Fibroblast of lung (primary cell): ENCODE results near the gene CA12. TPM values are rescaled to one million over a fixed set of nuclear protein-coding genes. Genes with fewer than 3 reads are reported as not detected.

Experiments
- DNase-seq, 2 donors: peaks; one replicate each; pipeline versions ENCODE4 v3.0.0 to v3.0.0-alpha.2; 2010; ENCODE audit warnings: low read depth in 2 of 2
- H2AFZ ChIP-seq: 2 replicates; pipeline ENCODE4 v1.5.1; 2012; ENCODE audit warnings: low read length, control low read depth, inconsistent platforms
- H3K27ac ChIP-seq: 2 replicates; pipeline ENCODE4 v1.5.1; 2011; ENCODE audit warnings: low read length, control low read depth; ENCODE audit not compliant: insufficient read depth
- H3K27me3 ChIP-seq: 2 replicates; pipeline ENCODE4 v1.5.1; 2011; ENCODE audit warnings: mild to moderate bottlenecking, low read length; ENCODE audit not compliant: control insufficient read depth, insufficient read depth
- H3K36me3 ChIP-seq: 2 replicates; pipeline ENCODE4 v1.5.1; 2011; ENCODE audit warnings: low read length; ENCODE audit not compliant: control insufficient read depth, insufficient read depth
- H3K4me1 ChIP-seq: 2 replicates; pipeline ENCODE4 v1.5.1; 2011; ENCODE audit warnings: low read length; ENCODE audit not compliant: control insufficient read depth, insufficient read depth; ENCODE audit errors: extremely low read depth
- H3K4me2 ChIP-seq: 2 replicates; pipeline ENCODE4 v1.5.1; 2011; ENCODE audit warnings: low read length, control low read depth; ENCODE audit not compliant: insufficient read depth; ENCODE audit errors: extremely low read depth
- H3K4me3 ChIP-seq, 4 experiments: fragments of 200-600 bp in 1 of 4; sonication (generic) in 1 of 4; replicated peaks in 1 of 4; 2 replicates each; pipeline ENCODE4 v1.5.1; 2011 to 2016; ENCODE audit warnings: low read length in 4 of 4, low read depth in 3 of 4, mild to moderate bottlenecking in 3 of 4, control low read depth in 2 of 4, inconsistent platforms in 1 of 4, mixed read lengths in 1 of 4; ENCODE audit not compliant: insufficient read depth in 1 of 4; ENCODE audit errors: control extremely low read depth in 1 of 4
- H3K79me2 ChIP-seq: 2 replicates; pipeline ENCODE4 v1.5.1; 2012; ENCODE audit warnings: mild to moderate bottlenecking, low read length, inconsistent platforms; ENCODE audit not compliant: control insufficient read depth, insufficient read depth
- H3K9ac ChIP-seq: 2 replicates; pipeline ENCODE4 v1.5.1; 2011; ENCODE audit warnings: mild to moderate bottlenecking, low read length, control low read depth; ENCODE audit not compliant: insufficient read depth
- H3K9me3 ChIP-seq: 2 replicates; pipeline ENCODE4 v1.5.1; 2012; ENCODE audit warnings: low read depth, low read length; ENCODE audit not compliant: control insufficient read depth, insufficient read depth
- H4K20me1 ChIP-seq: 2 replicates; pipeline ENCODE4 v1.5.1; 2011; ENCODE audit warnings: low read length; ENCODE audit not compliant: control insufficient read depth, insufficient read depth; ENCODE audit errors: extremely low read depth
- CTCF ChIP-seq, 2 donors: IDR thresholded peaks in 1 of 2; conservative IDR thresholded peaks in 1 of 2; 1 replicate in 1 of 2; 2 replicates in 1 of 2; pipeline ENCODE4 v1.5.1; 2011 to 2012; ENCODE audit warnings: low read length in 2 of 2, control low read depth in 1 of 2, inconsistent platforms in 1 of 2, low read depth in 1 of 2, mild to moderate bottlenecking in 1 of 2
- EZH2 ChIP-seq: IDR thresholded peaks from 2 replicates; pipeline ENCODE4 v1.5.1; 2012; ENCODE audit warnings: low read length, control low read depth, mild to moderate bottlenecking; ENCODE audit errors: missing control alignments
- polyA plus RNA-seq, 2 donors: library from polyadenylated mRNA; depleted of rRNA in 1 of 2; stranded (reverse) in 1 of 2; unstranded in 1 of 2; fragments of >200 nt; gene quantifications; 2 replicates each; pipeline ENCODE4 v1.2.1, GENCODE V29; 2011 to 2012; ENCODE audit warnings: missing spikeins in 1 of 2
- total RNA-seq: library from RNA; depleted of rRNA; stranded (reverse); fragments of >200 nt; gene quantifications from 2 replicates; pipeline ENCODE4 v1.2.1, GENCODE V29; 2014

CA12 gene
- total and polyA plus RNA-seq, 2 donors (not counting 1 experiment from before 2014, with no cell fraction given) = 30.6 to 48.4 TPM

GRCh38 chr15:63364399-63365272 is 17.0 kb downstream of the CA12 start:
- Histone ChIP-seq H3K9ac (no peak overlapping the region), H3K36me3 (no peaks in the 10 kb centered on the region), H3K4me1 (peaks cover 5% of the 10 kb centered on the region), H3K4me3 (no peak overlapping the region), H3K79me2 (no peaks in the 10 kb centered on the region), H4K20me1 (no peaks in the 10 kb centered on the region), H3K27me3 (no peaks in the 10 kb centered on the region), H3K27ac (no peak overlapping the region), H3K9me3 (no peaks in the 10 kb centered on the region), H3K4me2 (no peak overlapping the region), H2AFZ (no peak overlapping the region)
- peak in 1 of 2 donors; percentile 20 for DNase-seq
- TF ChIP-seq CTCF (conservative IDR thresholded peaks at IDR 0.05 in 1 of 2, IDR thresholded peaks at IDR 0.05 in 1 of 2; ENCODE audit: low read depth in 1 of 2, low read length in 2 of 2) = no peak
- TF ChIP-seq EZH2 = no peak

GRCh38 chr15:63363292-63363691 is 18.4 kb downstream of the CA12 start:
- TF ChIP-seq CTCF (conservative IDR thresholded peaks at IDR 0.05 in 1 of 2, IDR thresholded peaks at IDR 0.05 in 1 of 2; ENCODE audit: low read depth in 1 of 2, low read length in 2 of 2) (no peak), EZH2 (no peak)
- Histone ChIP-seq H3K36me3 (no peaks in the 10 kb centered on the region), H3K9me3 (no peaks in the 10 kb centered on the region), H3K27me3 (no peaks in the 10 kb centered on the region), H3K9ac (no peak overlapping the region), H3K27ac (no peak overlapping the region), H3K4me2 (no peak overlapping the region), H3K4me3 (no peak overlapping the region), H3K4me1 (peaks cover 5% of the 10 kb centered on the region), H4K20me1 (no peaks in the 10 kb centered on the region), H2AFZ (no peak overlapping the region), H3K79me2 (no peaks in the 10 kb centered on the region)
- no peak for DNase-seq

GRCh38 chr15:63362885-63363284 is 18.8 kb downstream of the CA12 start:
- no peak for DNase-seq
- Histone ChIP-seq H3K4me1 (peaks cover 5% of the 10 kb centered on the region), H3K27ac (no peak overlapping the region), H3K27me3 (no peaks in the 10 kb centered on the region), H3K4me2 (no peak overlapping the region), H3K9me3 (no peaks in the 10 kb centered on the region), H4K20me1 (no peaks in the 10 kb centered on the region), H3K79me2 (no peaks in the 10 kb centered on the region), H3K36me3 (no peaks in the 10 kb centered on the region), H2AFZ (no peak overlapping the region), H3K9ac (no peak overlapping the region), H3K4me3 (no peak overlapping the region)
- TF ChIP-seq EZH2 = no peak
- TF ChIP-seq CTCF (conservative IDR thresholded peaks at IDR 0.05 in 1 of 2, IDR thresholded peaks at IDR 0.05 in 1 of 2; ENCODE audit: low read depth in 1 of 2, low read length in 2 of 2) = no peak
